ENCODE measurements around the gene INSIG1.

Gene INSIG1

DNA sequence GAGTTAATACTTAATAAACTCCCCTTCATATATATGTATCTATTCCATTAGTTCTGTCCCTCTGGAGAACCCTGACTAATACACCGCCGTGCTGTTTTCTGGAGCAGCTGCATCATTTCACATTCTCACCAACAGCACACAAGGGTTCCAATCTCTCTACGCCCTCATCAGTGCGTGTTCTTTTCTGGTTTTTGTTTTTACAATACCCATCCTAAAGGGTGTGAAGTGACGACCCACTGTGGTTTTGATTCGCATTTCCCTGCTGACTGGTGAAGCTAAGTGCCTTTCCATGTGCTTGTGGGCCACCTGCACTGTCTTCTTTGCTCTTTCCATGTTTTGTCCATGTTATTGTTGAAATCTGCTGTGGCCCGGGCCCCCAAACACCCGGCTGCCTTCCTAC is 11.0 kb upstream of the INSIG1 start:
- no peak for DNase-seq

DNA sequence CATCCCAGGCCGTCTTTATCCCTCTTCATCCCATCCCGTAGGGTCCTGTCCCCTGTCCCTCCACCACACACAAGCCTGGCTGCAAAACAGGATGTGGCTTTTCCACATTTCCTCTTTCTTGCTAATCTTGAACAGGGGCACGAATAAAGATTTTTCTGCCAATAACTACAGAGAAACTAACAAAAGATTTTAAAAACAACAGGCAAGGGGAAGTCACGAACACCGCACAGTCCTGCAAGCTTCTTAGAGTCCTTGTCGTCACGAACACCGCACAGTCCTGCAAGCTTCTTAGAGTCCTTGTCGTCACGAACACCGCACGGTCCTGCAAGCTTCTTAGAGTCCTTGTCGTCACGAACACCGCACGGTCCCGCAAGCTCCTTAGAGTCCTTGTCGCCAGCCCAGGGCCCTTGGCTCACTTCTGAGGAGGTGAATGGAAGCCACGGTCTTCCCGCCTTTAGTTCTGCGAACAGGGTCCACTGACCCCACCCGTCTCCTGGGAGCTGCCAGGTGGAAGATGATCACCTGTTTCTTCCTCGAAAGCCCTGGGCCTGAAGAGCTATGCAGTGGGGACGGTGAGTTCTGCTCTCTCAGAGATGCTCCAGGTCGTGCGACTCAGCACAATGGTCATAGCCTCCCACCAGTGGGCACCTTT is 10.3 kb upstream of the INSIG1 start:
- no peak for DNase-seq

DNA sequence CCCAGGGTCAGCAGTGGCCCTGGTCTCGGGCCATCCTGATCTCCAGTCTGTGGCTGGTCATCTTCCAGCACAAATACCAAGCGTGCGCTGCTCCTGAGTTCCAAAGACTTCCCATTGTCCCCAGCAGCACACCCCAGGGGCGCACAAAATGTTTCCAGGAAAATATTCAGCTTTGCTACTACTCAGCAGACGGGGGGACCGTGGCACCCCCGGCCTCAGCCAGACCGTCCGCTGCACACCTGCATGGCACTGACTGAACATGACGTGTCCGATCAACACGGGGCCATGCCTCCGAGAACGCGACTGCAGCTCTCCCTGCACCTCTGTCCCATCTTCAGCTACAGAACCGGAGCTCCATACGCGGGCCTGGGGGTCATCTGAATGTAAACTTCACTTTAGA is 9.6 kb upstream of the INSIG1 start:
- no peak for DNase-seq

DNA sequence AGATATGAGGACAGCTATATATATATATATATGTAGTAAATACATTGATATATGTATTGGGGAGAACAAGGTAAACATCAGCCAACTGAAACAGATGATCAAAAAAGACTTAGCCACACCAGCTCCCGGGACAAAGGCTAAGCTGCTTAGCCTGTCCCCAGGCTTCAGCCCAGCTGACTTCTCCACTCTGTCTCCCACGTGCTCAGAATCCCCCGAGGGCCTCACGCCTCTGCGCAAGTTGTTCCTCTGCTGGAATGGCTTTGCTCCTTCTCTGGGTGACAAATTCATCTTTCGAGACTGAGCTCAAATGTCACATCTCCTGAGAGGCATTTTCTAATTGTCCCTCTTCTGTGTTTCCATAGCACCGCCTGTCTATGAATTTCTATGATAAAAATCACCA is 8.6 kb upstream of the INSIG1 start:
- no peak for DNase-seq

DNA sequence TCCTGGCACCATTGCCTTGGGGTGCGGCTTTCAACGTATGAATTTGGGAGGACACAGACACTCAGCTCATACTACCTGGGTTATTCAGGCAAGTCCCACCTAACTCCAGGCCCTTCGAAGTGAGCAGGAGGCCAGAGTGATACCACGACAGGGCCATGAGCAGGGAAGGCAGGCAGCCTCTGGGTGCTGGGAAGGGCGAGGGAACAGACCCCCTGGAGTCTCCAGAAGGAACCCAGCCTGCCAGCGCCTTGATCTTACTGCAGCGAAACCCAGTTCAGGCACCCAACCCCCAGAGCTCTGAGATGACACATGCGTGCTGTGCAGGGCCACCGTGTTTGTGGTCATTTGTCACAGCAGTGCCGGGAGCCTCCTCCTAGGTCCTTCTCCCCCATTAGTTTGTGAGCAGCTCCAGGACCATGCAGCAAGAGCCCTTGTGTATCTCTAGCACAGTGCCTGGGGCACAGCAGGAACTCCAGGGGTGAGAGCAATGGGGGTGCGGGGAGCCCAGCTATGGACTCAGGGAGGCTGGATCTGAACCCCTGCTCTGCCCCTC is 7.7 kb upstream of the INSIG1 start:
- DNase-seq = no peak

DNA sequence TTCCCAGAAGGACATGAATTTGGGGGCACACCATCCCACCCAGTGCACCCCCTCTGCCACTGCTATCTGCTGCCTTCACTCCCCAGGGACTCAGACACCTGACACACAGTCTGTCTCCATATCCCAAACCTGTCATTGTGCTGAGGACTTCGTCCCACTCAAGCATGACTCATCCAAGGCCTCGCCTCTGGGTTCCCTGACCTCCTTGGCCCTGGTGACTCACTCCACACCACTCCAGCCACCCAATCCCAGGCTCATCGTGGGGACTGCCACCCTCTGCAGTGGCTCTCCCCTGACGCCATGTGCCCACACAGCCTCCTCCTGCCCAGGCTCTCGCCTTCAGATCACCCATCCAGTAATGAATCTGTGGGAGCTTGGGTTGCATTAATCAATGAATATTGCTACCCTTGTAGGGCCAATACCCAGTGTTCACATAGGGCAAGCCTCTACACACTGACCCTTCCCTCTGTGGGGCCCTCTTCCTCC is 6.6 kb upstream of the INSIG1 start:
- DNase-seq = no peak

DNA sequence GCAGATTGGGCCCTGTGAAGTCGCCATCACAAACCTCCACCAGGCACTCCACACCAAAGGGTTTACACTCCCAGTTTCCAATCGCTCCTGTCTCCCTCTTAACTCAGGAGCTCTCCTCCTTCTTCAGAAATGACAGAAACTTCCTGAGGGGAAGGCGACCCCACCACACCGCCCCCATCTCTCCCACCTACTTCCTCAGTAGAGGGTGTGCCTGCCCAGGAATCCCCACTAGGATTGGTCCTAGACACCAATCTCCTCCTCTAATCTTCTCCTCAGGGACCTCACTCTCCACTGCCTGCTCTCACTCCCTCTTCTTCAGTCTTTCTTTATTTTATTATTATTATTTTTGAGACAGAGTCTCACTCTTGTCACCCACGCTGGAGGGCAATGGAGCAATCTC is 5.9 kb upstream of the INSIG1 start:
- DNase-seq = no peak

DNA sequence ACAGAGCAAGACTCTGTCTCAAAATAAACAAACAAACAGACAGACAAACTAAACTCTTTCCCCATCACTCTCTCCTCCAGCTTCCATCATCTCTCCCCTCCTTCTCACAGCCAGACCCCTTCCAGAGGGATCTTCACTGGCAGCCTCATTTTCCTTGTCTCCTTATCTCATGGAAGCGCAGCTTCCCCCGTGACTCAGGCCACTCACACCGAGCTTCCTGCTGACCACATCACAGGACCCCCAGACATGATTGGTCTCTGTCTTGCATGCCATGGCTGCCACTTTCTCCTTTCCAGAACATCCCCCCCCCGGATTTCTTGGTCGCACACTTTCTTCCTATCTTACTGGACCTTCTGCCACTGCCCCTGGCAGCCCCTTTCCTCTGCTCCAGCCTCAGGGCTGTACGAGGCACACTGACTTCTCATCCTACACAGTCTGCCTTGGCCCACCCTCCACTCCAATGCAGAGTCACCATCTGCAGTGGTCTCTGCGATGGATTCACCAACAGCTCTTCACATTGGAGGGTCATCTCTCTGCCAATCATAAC is 4.9 kb upstream of the INSIG1 start:
- no peak for DNase-seq

DNA sequence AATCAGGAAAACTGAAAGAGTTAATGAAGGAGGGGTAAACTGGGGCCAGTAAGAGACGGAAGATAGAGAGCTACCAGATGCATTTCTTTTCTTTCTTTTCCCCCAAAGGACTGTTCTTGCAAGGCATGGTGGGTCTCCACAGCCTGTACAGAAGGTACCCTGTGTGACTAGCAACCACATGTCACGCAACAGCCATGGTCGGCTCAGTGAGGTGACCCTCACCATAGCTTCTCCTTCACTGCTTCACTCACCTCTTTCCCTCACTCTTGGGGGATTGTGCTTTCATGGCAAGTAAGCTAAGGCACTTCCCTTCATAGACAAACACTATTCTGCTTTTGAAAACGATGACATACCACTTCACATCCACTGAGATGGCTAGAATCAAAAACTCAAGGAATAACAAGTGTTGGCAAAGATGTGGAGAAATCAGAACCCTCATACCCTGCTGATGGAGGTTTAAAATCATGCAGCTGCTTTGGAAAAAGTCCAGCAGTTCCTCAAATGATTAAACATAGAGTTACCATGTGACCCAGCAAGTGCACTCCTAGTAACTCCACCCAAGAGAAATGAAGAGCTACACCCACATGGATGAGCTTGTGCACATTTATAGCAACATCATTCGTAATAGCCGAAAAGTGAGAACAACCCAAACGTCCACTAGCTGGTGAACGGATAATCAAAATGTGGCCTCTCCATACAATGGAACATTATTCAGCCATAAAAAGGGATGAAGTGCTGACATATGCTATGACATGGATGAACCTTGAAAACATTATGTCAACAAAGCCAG is 3.8 kb upstream of the INSIG1 start:
- no peak for DNase-seq

DNA sequence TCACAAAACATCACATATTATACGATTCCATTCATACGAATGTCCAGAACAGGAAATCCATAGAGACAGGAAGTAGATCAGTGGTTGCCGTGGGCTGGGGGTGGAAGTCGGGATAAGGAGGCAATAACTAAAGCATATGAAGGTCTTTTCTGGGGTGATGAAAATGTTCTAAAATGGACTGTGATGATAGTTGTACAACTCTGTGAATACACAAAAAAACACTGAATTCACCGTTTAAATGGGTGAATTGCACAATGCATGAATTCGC is 3.2 kb upstream of the INSIG1 start:
- no peak for DNase-seq

DNA sequence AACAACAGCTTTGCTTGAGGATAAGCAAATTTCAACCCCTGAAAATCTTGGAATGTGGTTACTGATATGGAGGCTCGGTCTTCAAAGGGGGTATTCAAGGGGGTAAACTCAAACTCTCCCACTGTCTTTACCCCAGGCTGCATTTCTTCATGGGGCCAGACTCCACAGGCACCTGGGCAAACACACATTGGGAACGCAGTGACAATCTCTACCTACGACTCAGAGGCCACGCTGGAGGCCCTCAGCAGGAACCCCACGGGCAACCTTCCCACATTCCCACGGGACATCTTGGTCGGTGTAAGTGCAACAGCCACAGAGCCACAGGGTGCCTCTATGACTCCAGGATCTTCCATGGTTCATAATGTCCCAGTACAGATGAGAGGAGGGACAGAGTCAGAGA is 2.2 kb upstream of the INSIG1 start:
- no peak for DNase-seq

DNA sequence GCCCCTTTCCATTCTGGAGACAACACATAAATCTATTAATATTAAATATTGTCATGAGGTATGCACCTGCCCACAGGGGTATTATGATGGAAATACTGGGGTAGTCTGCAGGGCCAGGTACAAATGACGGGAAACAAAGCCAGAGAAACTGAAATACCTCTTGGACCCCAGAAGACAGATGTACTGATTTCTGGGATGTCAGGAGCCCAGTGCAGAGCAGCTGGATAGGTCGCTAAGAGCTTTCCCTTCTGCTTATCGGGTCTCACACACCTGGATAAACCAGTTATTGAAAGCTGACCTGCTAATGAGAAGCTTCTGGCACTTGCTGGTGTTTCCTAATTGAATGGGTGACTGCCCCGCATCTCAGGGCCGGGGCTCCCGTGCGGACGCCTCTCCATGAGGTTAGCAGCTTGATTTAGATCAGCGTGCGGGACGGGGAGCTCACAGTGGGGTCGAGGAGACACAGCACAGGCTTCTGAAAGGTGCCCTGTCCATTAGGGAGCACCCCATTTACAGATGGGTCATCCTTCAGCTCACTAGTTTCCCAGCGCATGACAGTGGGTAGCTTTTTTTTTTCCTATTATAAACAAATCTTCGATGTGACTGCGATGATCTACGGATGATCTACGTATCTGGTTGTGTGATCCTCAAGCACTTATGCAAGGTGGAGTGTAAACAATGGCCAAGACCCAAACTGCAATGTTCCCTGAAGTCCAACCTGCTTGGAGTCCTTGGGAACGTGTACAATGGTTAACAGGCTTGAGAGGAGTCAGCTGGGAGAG is 1.5 kb upstream of the INSIG1 start:
- DNase-seq = no peak

DNA sequence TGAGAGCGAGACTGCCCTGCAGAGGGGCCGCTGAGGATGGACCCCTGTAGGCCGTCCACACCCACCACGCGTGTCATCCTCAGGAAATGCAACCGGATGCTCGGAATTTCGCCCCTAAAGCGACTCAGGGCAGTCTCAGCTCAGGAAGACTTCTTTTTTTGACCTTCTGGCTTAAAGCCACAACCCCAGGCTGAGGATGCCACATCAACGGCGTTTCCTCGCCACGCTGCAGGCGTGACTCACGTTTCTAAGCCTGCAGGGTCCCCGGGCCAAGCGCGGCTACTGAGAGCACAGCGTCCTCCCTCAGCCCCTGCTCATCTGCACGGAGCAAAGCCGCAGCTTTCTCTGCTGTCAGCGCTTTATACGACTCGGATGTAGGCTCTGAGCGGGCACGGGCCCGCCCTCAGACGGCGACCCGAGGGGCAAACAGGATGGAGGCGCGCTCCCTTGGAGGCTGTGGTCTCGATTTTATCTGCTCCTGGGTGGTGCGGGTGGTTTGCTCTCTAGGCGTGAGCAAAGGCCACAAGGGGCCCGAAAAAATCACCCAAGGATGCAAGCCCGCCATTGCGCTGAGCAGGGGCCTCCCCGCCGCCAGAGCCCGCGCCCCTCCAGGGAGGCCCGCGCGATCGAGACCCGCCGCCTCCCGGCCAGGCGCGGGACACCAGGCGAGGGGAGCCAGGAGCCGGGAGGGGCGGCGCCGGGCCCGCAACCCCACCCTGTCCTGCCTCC is 726 bp upstream of the INSIG1 start:
- peak; percentile 53 for DNase-seq

DNA sequence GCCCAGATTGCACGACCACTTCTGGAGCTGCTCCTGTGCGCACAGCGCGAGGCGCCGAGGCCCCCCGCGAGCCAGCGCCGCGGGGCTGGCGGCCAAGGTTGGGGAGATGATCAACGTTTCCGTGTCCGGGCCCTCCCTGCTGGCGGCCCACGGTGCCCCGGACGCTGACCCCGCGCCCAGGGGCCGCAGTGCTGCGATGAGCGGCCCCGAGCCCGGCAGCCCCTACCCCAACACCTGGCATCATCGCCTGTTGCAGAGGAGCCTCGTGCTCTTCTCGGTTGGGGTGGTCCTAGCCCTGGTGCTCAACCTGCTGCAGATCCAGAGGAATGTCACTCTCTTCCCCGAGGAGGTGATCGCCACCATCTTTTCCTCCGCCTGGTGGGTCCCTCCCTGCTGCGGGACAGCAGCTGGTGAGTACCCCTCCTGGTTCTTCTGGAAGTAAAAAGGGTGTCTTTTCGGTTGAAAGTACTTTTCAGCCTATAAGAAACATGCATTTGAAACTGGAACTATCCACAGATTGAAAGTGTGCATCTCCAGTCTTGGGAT is 683 bp downstream of the INSIG1 start:
- DNase-seq = no peak

DNA sequence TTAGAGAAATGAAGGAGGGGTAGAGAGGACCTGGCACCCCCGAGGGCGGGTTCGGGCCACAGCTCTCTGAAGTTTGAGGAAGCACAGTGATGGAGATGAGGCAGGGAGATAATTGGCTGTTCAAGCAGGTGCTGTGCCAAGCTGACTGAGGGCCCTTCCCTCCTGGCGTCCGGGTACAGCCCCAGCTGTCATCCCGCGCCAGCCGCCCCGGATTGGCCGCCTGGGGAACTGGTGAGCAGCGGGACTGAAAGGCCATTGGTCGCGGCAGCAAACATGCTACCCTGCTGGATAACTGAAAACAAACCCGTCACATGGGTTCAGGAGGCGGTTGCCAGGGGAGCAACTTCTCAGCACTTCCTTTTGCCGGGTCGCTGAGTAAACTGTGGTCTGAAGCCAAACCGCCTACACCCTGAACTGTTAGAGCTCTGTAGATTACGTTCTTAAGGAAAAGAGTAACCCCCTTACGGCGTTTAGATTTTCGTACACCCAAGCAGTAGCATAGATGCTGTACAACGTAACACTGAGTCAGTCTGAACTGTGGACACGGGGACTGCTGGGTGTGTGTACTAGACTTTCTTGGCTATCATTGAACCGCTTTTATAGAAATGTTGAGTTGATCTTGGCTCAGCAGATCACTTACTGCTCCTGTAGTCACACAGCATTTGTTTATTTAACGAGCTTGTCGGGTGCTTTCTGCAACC is 1.3 kb downstream of the INSIG1 start:
- peak; percentile 88 for DNase-seq

DNA sequence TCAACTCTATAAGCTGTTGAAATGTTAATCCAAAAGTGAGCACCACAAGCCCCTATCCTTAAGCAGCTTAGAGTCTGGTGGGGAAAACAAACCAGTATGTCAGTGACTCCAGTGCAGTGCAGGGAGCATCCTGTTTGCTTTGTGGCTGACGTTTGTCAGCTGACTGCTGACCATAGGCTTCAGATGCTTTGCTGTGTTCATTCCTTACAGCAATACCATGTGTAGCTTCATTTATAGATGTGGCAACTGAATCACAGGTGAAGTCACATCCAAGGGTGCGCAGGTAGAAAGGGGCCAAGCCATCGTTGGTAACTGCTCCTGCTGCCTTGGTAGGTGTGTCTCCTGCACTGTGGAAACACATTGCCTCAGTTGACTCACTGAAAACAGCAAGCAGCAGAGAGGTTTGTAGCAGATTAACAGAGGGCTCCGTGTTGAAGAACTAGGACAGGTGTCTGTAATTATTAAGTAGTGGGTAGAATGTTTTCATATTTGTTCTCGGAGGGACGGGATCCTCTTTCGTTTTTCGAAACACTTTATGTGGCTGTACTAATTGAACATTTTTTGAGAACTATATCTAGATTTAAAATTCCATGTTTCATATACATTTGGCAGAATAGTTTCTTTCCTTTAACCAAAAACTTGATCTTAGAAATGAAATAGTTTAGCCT is 2.0 kb downstream of the INSIG1 start:
- no peak for DNase-seq

DNA sequence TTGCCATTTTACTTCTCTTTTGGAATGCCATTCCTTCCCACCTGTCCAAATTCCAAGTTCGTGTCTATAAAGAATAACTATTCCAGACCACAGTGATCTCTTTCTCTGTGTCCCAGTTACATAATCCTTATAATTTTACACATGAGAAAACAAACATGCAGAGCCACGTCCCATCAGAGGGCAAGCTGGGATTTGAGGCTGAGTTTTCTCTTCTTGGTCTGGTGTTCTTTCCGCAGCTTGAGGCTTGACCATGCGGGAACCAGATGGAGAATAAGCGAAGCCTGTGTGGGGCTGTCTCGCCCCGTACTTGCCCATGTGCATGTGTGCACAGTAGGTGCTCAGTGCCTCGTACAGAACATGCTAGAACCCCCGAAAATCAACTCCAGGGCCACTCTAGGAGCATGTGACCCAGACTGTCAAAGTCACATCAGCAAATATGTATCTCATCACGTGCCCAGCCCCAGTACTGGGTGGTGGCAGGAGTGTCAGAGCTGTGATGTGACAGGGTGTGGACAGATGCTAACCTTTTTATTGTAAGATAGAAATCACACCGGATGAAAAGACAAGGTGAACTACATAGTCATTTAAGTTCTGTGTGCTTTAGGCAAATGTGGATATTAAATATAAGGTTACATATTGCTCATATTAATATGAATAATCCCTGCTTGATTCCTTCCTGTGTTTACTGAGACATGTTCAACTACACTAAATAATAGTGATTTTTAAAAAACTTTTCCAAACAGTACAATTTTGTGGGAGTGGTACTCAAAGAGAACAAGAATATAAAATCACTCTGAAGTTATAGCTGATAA is 3.2 kb downstream of the INSIG1 start:
- no peak for DNase-seq

DNA sequence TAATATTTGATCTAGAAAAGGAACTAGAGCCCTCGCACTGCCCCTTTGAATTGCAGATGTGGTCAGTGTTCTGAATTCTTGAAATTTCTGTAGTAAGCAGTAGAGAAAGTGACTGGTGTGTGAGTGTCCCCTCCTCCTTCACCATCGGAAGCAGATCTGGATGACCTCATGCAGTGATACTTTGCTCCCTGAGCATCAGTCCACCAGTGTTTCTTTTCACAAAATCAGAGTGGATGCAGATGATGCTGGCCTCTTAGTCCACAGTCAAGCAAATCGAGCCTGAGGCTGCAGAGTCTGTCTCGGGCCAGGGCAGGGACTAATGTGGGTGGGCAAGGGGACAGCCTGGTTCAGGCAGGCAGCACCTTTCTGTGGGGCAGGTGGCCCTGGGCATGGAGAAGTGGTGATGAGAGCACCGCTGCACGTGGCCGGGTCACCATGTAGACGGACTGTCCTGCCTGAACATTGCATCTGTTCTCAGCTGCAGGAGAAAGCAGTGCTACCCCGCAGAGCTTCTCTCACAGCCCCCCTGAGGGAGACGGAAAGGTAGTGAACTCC is 5.4 kb downstream of the INSIG1 start:
- no peak for DNase-seq

DNA sequence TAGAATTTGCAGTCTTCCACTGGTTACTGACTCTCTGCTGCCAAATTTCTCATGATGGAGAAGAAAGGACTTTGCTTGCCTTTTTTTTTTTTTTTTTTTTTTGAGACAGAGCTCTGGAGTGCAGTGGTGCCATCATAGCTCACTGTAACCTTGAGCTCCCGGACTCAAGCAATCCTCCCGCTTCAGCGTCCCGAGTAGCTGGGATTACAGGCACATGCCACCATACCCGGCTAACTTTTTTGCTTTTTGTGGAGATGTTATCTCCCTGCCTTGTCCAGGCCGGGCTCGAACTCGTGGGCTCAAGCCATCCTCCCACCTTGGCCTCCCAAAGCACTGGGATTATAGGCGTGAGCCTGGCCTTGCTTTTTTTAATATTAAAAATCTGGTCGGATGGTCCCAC is 6.2 kb downstream of the INSIG1 start:
- no peak for DNase-seq
